ENCODE measurements around the gene CLEC11A.

DNA sequence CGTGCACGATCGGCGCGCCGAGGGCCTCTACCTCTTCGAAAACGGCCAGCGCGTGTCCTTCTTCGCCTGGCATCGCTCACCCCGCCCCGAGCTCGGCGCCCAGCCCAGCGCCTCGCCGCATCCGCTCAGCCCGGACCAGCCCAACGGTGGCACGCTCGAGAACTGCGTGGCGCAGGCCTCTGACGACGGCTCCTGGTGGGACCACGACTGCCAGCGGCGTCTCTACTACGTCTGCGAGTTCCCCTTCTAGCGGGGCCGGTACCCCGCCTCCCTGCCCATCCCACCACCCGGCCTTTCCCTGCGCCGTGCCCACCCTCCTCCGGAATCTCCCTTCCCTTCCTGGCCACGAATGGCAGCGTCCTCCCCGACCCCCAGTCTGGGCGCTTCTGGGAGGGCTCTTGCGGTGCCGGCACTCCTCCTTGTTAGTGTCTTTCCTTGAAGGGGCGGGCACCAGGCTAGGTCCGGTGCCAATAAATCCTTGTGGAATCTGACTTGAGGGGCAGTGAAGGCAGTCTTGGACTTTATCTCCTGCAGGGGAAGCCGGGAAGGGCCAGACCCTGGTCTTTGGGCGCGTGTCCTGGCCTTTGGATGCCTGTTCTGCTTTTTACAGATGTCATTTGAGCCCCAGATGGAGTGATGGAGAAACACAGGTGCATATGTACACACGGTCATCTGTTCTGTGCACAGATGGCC is 2.2 kb downstream of the CLEC11A start:
- TF ChIP-seq, protein P1, sequence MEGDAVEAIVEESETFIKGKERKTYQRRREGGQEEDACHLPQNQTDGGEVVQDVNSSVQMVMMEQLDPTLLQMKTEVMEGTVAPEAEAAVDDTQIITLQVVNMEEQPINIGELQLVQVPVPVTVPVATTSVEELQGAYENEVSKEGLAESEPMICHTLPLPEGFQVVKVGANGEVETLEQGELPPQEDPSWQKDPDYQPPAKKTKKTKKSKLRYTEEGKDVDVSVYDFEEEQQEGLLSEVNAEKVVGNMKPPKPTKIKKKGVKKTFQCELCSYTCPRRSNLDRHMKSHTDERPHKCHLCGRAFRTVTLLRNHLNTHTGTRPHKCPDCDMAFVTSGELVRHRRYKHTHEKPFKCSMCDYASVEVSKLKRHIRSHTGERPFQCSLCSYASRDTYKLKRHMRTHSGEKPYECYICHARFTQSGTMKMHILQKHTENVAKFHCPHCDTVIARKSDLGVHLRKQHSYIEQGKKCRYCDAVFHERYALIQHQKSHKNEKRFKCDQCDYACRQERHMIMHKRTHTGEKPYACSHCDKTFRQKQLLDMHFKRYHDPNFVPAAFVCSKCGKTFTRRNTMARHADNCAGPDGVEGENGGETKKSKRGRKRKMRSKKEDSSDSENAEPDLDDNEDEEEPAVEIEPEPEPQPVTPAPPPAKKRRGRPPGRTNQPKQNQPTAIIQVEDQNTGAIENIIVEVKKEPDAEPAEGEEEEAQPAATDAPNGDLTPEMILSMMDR (IDR thresholded peaks at IDR 0.05; ENCODE audit: control extremely low read depth in 1 of 3, insufficient read depth in 1 of 3, low read depth in 1 of 3, low read length in 3 of 3) = no peak
- TF ChIP-seq CREB1 (IDR thresholded peaks at IDR 0.05) = peak; percentile 87
- 0 out of 4 replicates have a peak, but pooled peaks of 1 of the 2 experiments have one; percentile 46 for TF ChIP-seq SIN3A (conservative IDR thresholded peaks at IDR 0.05 in 1 of 2, IDR thresholded peaks at IDR 0.05 in 1 of 2; ENCODE audit: low read depth in 1 of 2, low read length in 2 of 2)
- TF ChIP-seq RAD21 (IDR thresholded peaks at IDR 0.05 in 1 of 2, conservative IDR thresholded peaks at IDR 0.05 in 1 of 2; ENCODE audit: low read depth in 2 of 2, low read length in 2 of 2) = no peak
- TF ChIP-seq JUND (IDR thresholded peaks at IDR 0.05; ENCODE audit: low read length) = no peak
- TF ChIP-seq BRCA1 (IDR thresholded peaks at IDR 0.05; ENCODE audit: low read depth, low read length) = no peak
- TF ChIP-seq CHD2 (IDR thresholded peaks at IDR 0.05; ENCODE audit: low read length) = no peak
- TF ChIP-seq ATF2 (IDR thresholded peaks at IDR 0.05; ENCODE audit: low read length) = no peak
- no peak for TF ChIP-seq POLR2A (IDR thresholded peaks at IDR 0.05; ENCODE audit: control extremely low read depth in 1 of 2, low read depth in 2 of 2, low read length in 2 of 2)
- TF ChIP-seq SIX5 (IDR thresholded peaks at IDR 0.05; ENCODE audit: low read depth, low read length) = no peak
- TF ChIP-seq ATF3 (IDR thresholded peaks at IDR 0.05; ENCODE audit: insufficient read depth, low read depth, low read length) = no peak
- TF ChIP-seq E2F6 (IDR thresholded peaks at IDR 0.05) = 0 out of 2 replicates have a peak, but pooled peaks have one; percentile 61
